Activated CD4-positive, alpha-beta T cell treated with anti-CD3 and anti-CD28 coated beads, Interleukin-2, Interleukin-6, amounts not matched to agents 100 ng/mL and 50 ng/mL, durations not matched to agents 16 hours and 8 hours (primary cell): ENCODE results near the gene NCSTN.
"Not testable (repeated sequence)": the region's sequence is repeated elsewhere in the genome, so short reads cannot be mapped to it uniquely, and the experiment has no call there.

Experiments used
- DNase-seq: peaks from one replicate; pipeline ENCODE4 v3.0.0-alpha.2; 2020

Gene NCSTN

GRCh38 chr1:160374306-160375110 lies 31.3 kb downstream of the NCSTN start:
- no peak for DNase-seq

GRCh38 chr1:160375788-160376524 lies 32.8 kb downstream of the NCSTN start:
- peak; percentile 33 for DNase-seq

- DNase-seq: peak; percentile 67
These were observed 33.4 kb downstream of the NCSTN start for GRCh38 chr1:160376525-160377131.

GRCh38 chr1:160377585-160378206 lies 34.5 kb downstream of the NCSTN start:
- no peak for DNase-seq

- not testable (repeated sequence) for DNase-seq
These were observed 41.6 kb downstream of the NCSTN start for GRCh38 chr1:160384812-160385211.

- not testable (repeated sequence) for DNase-seq
These were observed 45.2 kb downstream of the NCSTN start for GRCh38 chr1:160388406-160388805.

- no peak for DNase-seq
These were observed 51.5 kb downstream of the NCSTN start for GRCh38 chr1:160394673-160395072.

- no peak for DNase-seq
These were observed 54.5 kb downstream of the NCSTN start for GRCh38 chr1:160397651-160398050.

- DNase-seq: no peak
These were observed 55.6 kb downstream of the NCSTN start for GRCh38 chr1:160398823-160399222.

GRCh38 chr1:160399544-160400222 lies 56.5 kb downstream of the NCSTN start:
- DNase-seq: no peak

GRCh38 chr1:160400223-160400645 lies 57.1 kb downstream of the NCSTN start, which contains the start of gene VANGL2:
Gene VANGL2, plus strand, starts transcription at chr1:160400564. Its CDS starts 15,274 bp downstream, at chr1:160415838.
- peak; percentile 28 for DNase-seq

- DNase-seq: no peak
These were observed 57.7 kb downstream of the NCSTN start for GRCh38 chr1:160400646-160401486.

GRCh38 chr1:160401487-160401805 lies 58.3 kb downstream of the NCSTN start:
- no peak for DNase-seq

- DNase-seq: no peak
These were observed 59.0 kb downstream of the NCSTN start for GRCh38 chr1:160402001-160402795.

- DNase-seq: no peak
These were observed 60.1 kb downstream of the NCSTN start for GRCh38 chr1:160403244-160403643.

GRCh38 chr1:160404094-160404493 lies 60.9 kb downstream of the NCSTN start:
- DNase-seq: no peak

- DNase-seq: no peak
These were observed 62.2 kb downstream of the NCSTN start for GRCh38 chr1:160405331-160405877.

- no peak for DNase-seq
These were observed 63.2 kb downstream of the NCSTN start for GRCh38 chr1:160406131-160406968.
